Activated CD4-positive, alpha-beta T cell treated with anti-CD3 and anti-CD28 coated beads, Interleukin-2, amount 50 U/mL, for 48 hours (primary cell): ENCODE results near the gene NF1.
"Not testable (repeated sequence)": the region's sequence is repeated elsewhere in the genome, so short reads cannot be mapped to it uniquely, and the experiment has no call there.

Experiments used
- DNase-seq, 2 experiments: peaks; one replicate each; pipeline ENCODE4 v3.0.0-alpha.2; 2020

The NF1 gene

DNA sequence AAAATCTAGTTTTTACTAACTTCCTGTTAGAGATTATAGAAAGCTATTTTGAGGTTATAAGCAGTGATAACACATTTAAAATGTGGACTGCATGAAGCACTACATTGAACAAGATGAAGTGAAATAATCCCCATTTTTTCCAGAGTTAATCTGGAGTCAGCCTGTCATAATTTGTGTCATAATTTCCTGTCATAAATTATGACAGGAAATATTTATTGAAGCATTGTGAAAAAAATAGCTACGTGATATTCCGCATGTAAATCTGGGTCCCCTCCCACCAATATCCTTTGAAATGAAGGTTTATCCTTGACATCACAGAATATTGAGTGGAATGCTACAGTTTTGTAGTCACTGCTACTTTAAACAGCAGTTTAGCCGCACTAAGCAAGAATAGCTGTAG is 162.2 kb downstream of the NF1 start:
- no peak for DNase-seq

DNA sequence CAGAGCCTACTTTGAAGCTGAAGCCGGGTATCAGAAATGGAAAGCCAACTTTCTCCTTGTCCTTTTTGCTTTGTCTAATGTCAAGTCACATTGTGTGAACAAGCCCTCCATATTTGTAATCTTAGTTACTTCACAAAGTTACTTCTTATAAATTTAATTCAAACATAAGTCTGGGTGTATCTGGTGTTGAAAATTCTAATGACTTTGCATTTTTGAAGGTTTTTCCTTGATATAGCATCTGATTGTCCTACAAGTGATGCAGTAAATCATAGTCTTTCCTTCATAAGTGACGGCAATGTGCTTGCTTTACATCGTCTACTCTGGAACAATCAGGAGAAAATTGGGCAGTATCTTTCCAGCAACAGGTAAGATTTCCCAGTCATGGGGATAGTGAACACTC is 165.4 kb downstream of the NF1 start:
- DNase-seq, result no peak

GRCh38 chr17:31261601-31262000 is 166.8 kb downstream of the NF1 start:
- no peak for DNase-seq

DNA sequence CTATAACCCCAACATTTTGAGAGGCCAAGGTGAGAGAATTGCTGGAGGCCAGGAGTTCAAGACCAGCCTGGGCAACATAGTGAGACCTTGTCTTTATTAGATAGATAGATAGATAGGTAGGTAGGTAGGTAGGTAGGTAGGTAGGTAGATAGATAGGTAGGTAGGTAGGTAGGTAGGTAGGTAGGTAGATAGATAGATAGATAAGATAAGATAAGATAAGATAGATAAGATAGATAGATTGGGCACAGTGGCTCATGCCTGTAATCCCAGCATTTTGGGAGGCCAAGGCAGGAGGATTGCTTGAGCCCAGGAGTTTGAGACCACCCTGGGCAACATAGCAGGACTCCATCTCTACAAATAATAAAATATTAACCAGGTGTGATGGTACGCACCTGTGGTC is 168.1 kb downstream of the NF1 start:
- not testable (repeated sequence) for DNase-seq

GRCh38 chr17:31266042-31266441 is 171.3 kb downstream of the NF1 start:
- no peak for DNase-seq

- no peak for DNase-seq
These were observed 174.3 kb downstream of the NF1 start for GRCh38 chr17:31269036-31269577.

GRCh38 chr17:31269578-31269983 is 174.8 kb downstream of the NF1 start:
- DNase-seq, result no peak

DNA sequence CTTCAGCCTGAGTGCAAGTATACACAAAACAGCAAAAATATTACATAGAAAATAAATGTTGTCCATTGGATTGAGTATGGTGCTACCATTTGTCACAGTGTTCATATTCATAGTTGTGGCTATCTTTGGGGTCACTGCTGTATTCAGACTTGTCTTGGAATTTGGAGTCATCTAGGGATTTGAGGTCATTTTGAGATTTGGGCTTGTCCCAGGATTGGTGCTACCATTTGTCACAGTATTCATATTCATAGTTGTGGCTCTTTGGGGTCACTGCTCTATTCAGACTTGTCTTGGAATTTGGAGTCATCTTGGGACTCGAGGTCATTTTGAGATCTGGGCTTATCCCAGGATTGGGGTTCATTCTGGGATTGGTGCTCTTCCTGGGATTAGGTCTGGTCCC is 177.5 kb downstream of the NF1 start:
- DNase-seq, result no peak

DNA sequence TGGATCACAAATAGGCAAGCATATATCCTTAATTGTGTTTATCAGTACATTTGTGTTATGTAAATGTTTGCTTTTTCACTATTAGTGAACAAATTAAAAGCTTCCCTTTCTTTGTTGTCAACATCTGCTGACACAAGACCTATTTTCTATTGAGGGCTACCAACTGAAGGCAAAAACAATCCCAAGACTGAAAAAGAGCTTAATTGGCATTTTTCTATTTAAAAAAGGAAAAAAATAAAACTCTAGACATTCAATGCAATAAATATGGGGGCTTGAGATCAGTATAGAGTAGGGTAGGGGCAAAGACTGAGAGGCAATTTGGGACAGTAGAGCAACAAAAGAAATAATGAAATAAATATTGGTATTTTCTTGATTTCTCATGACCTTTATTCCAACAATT is 178.0 kb downstream of the NF1 start:
- DNase-seq, result no peak

- DNase-seq, result no peak
These were observed 178.7 kb downstream of the NF1 start for GRCh38 chr17:31273516-31273915.

GRCh38 chr17:31274252-31274651 is 179.5 kb downstream of the NF1 start:
- no peak for DNase-seq

DNA sequence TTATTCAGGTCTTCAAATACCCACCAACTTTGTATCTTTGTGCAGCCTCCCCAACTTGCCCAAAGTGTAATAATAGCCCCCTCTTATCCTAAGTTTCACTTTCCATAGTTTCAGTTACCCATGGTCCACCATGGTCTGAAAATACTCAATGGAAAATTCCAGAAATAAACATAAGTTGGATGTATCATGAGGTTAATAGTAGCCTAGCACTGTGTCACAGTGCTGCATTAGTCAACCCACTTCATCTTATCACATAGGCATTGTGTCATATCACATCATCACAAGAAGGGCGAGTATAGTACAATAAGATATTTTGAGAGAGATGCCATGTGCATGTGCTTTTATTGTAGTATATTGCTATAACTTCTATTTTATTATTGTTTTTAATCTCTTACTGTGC is 180.3 kb downstream of the NF1 start:
- no peak for DNase-seq

DNA sequence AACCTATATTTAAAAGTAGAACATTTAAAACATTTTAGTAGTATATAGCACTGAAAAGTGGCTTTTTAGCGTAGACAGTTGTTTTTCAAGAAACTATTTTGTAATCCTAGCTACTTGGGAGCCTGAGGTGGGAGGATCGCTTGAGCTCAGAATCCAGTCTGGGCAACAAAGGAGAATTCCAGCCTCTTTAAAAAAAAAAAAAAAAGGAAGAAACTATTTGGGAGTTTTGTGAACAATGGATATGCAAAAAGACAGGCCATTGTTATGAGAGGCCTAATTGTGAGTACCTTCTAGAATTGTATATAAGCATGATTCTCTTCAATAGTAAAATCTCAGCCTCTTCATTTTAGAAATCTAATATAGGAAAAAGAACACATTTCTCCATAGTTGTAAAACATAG is 184.6 kb downstream of the NF1 start:
- no peak for DNase-seq

- DNase-seq, result no peak
These were observed 186.3 kb downstream of the NF1 start for GRCh38 chr17:31281061-31281460.

- DNase-seq, result no peak
These were observed 189.1 kb downstream of the NF1 start for GRCh38 chr17:31283841-31284240.

DNA sequence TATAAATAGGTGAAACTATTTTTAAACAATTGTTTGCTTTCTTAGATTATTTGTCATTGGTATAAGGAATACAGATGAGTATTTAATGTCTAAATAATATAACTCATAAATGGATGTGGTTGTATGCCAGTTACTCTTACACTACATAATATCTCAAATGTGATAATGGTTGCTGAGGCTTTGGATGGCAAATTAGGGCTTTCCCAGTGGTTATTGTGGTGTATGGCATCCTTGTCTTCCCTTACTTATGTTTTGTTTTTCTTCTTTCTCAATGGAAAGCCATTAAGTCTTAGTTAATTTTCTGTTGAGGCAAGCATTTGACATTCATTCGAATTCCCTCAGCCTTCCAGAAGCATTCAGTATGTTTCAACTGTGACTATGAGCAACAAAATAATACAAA is 191.8 kb downstream of the NF1 start:
- no peak for DNase-seq

DNA sequence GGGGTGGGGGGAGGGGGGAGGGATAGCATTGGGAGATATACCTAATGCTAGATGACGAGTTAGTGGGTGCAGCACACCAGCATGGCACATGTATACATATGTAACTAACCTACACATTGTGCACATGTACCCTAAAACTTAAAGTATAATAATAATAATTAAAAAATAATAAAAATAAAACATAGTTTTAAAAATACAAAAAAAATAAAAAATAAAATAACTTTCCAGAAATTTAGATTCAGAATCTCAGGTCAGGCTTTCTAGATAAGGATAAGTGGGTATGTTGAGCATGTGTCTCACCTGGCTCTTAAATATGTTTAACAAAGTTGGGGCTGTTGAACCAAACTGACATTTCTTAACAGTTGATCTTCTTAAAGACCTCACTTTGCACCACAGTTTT is 193.2 kb downstream of the NF1 start:
- DNase-seq, result not testable (repeated sequence)

- DNase-seq, result no peak
These were observed 195.0 kb downstream of the NF1 start for GRCh38 chr17:31289790-31290189.

- DNase-seq, result no peak
These were observed 197.0 kb downstream of the NF1 start for GRCh38 chr17:31291820-31292219.

- no peak for DNase-seq
These were observed 198.8 kb downstream of the NF1 start for GRCh38 chr17:31293581-31293980.

GRCh38 chr17:31294231-31294630 is 199.5 kb downstream of the NF1 start:
- DNase-seq, result no peak

DNA sequence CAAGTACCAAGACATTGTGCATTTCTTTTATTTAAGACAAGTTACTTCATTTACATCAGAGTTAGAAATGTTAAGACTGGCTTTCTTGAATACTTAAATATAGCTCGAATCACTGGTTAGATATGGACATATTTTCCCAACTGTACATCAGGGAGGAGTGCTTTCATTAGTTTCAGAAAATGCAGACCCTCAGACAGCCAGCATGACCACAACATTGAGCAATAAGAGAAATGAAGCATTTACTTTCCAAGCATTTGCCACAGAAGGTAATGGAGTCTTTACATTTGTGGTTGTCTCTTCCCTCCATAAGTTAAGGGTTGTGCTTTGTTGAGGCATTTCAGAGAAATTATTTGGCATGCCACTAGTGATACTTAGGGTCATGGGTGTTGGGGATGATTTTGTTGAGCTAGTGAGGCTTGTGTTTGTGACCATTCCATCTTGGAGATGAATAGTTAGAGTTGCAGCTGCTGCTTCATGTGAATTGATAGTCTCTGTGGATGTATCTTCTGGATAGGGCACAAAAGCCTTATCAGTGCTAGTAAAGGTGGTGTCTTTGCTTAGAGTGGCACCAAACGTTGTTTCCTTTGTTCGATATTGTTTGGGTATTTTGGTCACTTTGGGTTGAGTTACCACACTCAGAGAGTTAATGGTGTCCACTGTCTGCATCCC is 200.2 kb downstream of the NF1 start:
- DNase-seq, result no peak

DNA sequence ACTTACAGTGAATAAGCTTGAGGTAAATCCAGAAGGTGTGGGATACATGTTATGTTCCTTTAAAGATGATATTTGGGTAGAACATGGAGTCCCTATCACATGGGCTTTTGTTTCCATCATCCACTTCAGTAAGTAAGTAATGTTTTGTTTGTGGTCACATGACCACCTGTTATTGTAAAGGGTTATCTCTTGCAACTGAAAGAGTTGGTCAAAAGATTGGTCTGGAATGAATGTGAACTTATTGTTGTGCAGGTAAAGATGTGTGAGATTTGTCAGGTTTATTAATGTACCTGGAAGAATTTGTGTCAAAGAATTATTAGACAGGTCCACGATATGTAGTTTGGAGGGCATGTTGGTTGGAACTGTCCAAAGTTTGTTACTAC is 200.7 kb downstream of the NF1 start:
- DNase-seq, result no peak

DNA sequence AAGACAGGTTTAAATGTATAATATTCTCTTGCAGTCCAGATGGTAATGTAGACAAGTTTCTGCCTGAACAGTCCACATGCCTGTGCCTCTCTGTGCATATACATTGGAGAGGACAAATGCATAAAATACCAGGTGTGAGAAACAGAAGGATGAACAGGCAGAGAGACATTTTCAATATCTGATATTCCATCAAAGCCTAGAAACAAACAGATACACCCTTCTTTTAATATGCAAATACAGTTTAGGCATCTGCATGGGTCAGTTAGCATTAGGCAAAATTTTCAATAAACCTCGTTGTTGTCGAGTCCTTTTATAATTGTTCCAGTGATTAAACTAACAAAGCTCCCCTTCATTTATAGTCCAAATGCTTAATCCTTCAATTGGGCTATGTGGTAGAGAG is 201.4 kb downstream of the NF1 start:
- no peak for DNase-seq

DNA sequence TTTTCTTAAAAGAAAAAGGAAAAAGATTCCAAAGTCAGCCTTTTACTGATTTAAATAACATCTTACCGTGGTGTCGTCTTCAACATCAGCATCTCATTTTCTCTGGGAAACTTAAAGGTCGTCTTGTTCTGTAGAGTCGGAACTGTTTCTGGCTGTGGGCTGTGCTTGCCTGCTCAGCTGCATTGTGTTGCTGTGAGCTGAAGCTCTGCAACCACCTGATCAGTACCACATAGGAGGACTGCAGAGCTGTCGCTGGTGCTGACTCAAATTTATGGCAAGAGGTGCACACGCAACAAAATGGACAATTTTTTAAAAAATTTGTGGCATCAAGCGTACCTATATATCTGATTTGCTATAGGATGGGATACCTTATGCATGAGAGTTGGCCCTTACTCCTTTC is 202.3 kb downstream of the NF1 start, which contains the start of gene OMG:
Gene OMG (minus strand): TSS at position 150 of the 400 bp plus-strand sequence. CDS start 908 bp downstream, outside the sequence.
- no peak for DNase-seq
